ENCODE data around the gene TTC16.
A peak's percentile ranks its signal among the peaks of the same experiment; 100 is the strongest.

The TTC16 gene

GRCh38 chr9:127722055-127722745, 6.3 kb downstream of the TTC16 start:
- DNase-seq (ENCODE audit: low read depth), result no peak

- DNase-seq (ENCODE audit: low read depth), result no peak
Measured at GRCh38 chr9:127723013-127723412, 7.1 kb downstream of the TTC16 start.

- DNase-seq (ENCODE audit: low read depth), result peak; percentile 65
Measured at GRCh38 chr9:127723444-127723843, 7.6 kb downstream of the TTC16 start.

GRCh38 chr9:127724012-127724411, 8.1 kb downstream of the TTC16 start:
- no peak for DNase-seq (ENCODE audit: low read depth)

GRCh38 chr9:127726871-127727270, 11.0 kb downstream of the TTC16 start:
- DNase-seq (ENCODE audit: low read depth), result no peak

- no peak for DNase-seq (ENCODE audit: low read depth)
Measured at GRCh38 chr9:127728808-127729207, 12.9 kb downstream of the TTC16 start.

GRCh38 chr9:127729522-127730256, 13.8 kb downstream of the TTC16 start:
- no peak for DNase-seq (ENCODE audit: low read depth)

GRCh38 chr9:127730262-127730661, 14.4 kb downstream of the TTC16 start:
- DNase-seq (ENCODE audit: low read depth), result no peak

GRCh38 chr9:127730799-127731410, 15.0 kb downstream of the TTC16 start:
- no peak for DNase-seq (ENCODE audit: low read depth)

- DNase-seq (ENCODE audit: low read depth), result no peak
Measured at GRCh38 chr9:127731938-127732337, 16.1 kb downstream of the TTC16 start.

GRCh38 chr9:127732444-127732843, 16.6 kb downstream of the TTC16 start:
- no peak for DNase-seq (ENCODE audit: low read depth)

- DNase-seq (ENCODE audit: low read depth), result no peak
Measured at GRCh38 chr9:127733614-127734013, 17.7 kb downstream of the TTC16 start.

GRCh38 chr9:127734247-127734746, 18.4 kb downstream of the TTC16 start:
- no peak for DNase-seq (ENCODE audit: low read depth)

GRCh38 chr9:127734747-127735529, 19.1 kb downstream of the TTC16 start, which contains the start of gene TOR2A:
TSS of gene TOR2A (minus strand) at chr9:127735294. CDS start at chr9:127735270, 24 bp downstream.
- peak; percentile 94 for DNase-seq (ENCODE audit: low read depth)

GRCh38 chr9:127735530-127736185, 19.8 kb downstream of the TTC16 start:
- DNase-seq (ENCODE audit: low read depth), result no peak

GRCh38 chr9:127738666-127739065, 22.8 kb downstream of the TTC16 start:
- DNase-seq (ENCODE audit: low read depth), result no peak

- no peak for DNase-seq (ENCODE audit: low read depth)
Measured at GRCh38 chr9:127739614-127740330, 23.9 kb downstream of the TTC16 start.

GRCh38 chr9:127741831-127742434, 26.1 kb downstream of the TTC16 start:
- no peak for DNase-seq (ENCODE audit: low read depth)

- peak; percentile 50 for DNase-seq (ENCODE audit: low read depth)
Measured at GRCh38 chr9:127742435-127743088, 26.7 kb downstream of the TTC16 start.
